Lung (tissue), 12 donors: ENCODE results near the gene COQ3. TPM values are rescaled to one million over a fixed set of nuclear protein-coding genes. Genes with fewer than 3 reads are reported as not detected.

Experiments
- ATAC-seq: fragments of 200-7000 bp; cut with Tn5 transposase; one replicate; pipeline ENCODE4 v1.9.1; 2020; ENCODE audit warnings: moderate number of reproducible peaks; ENCODE audit not compliant: insufficient read depth, low FRiP score
- DNase-seq, 3 donors: peaks; one replicate each; pipeline ENCODE4 v3.0.0-alpha.2; 2013 to 2017
- H3K27ac ChIP-seq, 2 donors: one replicate each; pipeline ENCODE4 v1.5.1; 2013; ENCODE audit warnings: mild to moderate bottlenecking in 2 of 2, moderate library complexity in 2 of 2, control low read depth in 1 of 2, inconsistent platforms in 1 of 2, low read depth in 1 of 2, low read length in 1 of 2
- H3K27me3 ChIP-seq, 3 donors: one replicate each; pipeline ENCODE4 v1.5.1; 2013; ENCODE audit warnings: low read length in 2 of 3; ENCODE audit not compliant: control insufficient read depth in 3 of 3, insufficient read depth in 3 of 3
- H3K36me3 ChIP-seq, 4 donors: one replicate each; pipeline ENCODE4 v1.5.1; 2013; ENCODE audit warnings: low read length in 4 of 4, mild to moderate bottlenecking in 1 of 4, moderate library complexity in 1 of 4; ENCODE audit not compliant: control insufficient read depth in 4 of 4, insufficient read depth in 4 of 4
- H3K4me1 ChIP-seq, 5 donors: one replicate each; pipeline ENCODE4 v1.5.1; 2013; ENCODE audit warnings: low read length in 5 of 5, mild to moderate bottlenecking in 2 of 5, moderate library complexity in 1 of 5; ENCODE audit not compliant: control insufficient read depth in 5 of 5, insufficient read depth in 5 of 5
- H3K4me3 ChIP-seq: one replicate; pipeline ENCODE4 v1.5.1; 2013; ENCODE audit warnings: mild to moderate bottlenecking, control low read depth, moderate library complexity
- H3K9ac ChIP-seq, 2 donors: one replicate each; pipeline ENCODE4 v1.5.1; 2013; ENCODE audit warnings: low read length in 2 of 2, control low read depth in 1 of 2; ENCODE audit not compliant: insufficient read depth in 1 of 2
- H3K9me3 ChIP-seq, 4 donors: one replicate each; pipeline ENCODE4 v1.5.1; 2013; ENCODE audit warnings: low read length in 3 of 4, mild to moderate bottlenecking in 1 of 4, moderate library complexity in 1 of 4; ENCODE audit not compliant: control insufficient read depth in 4 of 4, insufficient read depth in 3 of 4
- WGBS, 2 donors: extraction: QIAGEN DNeasy Blood & Tissue Kit; methylation state at CpG; one replicate each; pipeline ENCODE4 v1.1.7; 2013; 5-methylcytosine and 5-hydroxymethylcytosine counted together
- polyA plus RNA-seq, 2 donors: library from polyadenylated mRNA; stranded (reverse); fragments of 200-250 nt; gene quantifications; one replicate each; pipeline ENCODE4 v1.2.1, GENCODE V29; 2013
- total RNA-seq, 2 donors: library from RNA; depleted of rRNA in 1 of 2; stranded (reverse); fragments of >200 nt in 1 of 2; gene quantifications; one replicate each; pipeline ENCODE4 v1.2.1, GENCODE V29; 2014 to 2021
- TF ChIP-seq, protein P1 (sequence below): IDR thresholded peaks from 2 replicates; pipeline ENCODE4 v1.5.1; 2012; ENCODE audit warnings: mild to moderate bottlenecking; ENCODE audit errors: control extremely low read depth, extremely low read depth
- donor health status: control.
- donor health status: control.
- donor health status: Bipolar disorder and iron deficiency.
- donor health status: healthy.
- donor health status: DM: yes; HTN: yes; CAD: no.

COQ3 gene
- total and polyA plus RNA-seq, 4 donors, result 2.8 to 11.7 (median 5.9) TPM

DNA sequence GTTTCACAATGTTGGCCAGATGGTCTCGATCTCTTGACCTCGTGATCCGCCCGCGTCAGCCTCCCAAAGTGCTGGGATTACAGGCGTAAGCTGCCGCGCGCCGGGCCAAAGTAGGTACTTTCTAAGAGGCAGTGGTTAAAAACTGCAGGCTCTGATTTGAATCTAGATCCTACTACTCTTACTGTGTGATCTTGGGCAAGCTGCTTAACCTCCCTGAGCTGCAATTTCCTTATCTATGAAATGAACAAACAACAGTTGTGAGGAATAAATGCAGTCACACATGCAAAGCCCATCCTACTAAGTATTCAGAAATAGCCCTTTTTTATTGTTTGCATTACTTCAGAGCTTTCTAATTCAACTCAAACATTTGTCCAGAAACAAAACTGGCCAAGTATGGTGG lies 47.4 kb downstream of the COQ3 start:
- H3K9me3 ChIP-seq, result no peaks in the 10 kb centered on the region
- no peak overlapping the region for H3K4me3 ChIP-seq
- H3K27me3 ChIP-seq, result peaks cover 0 to 3% (median 0%) of the 10 kb centered on the region in 3 donors
- H3K36me3 ChIP-seq, result no peaks in the 10 kb centered on the region
- peaks cover 0 to 16% (median 0%) of the 10 kb centered on the region in 5 donors for H3K4me1 ChIP-seq
- DNase-seq (no peak), ATAC-seq (no peak)
- H3K27ac ChIP-seq, result no peak overlapping the region
- TF ChIP-seq, protein P1, sequence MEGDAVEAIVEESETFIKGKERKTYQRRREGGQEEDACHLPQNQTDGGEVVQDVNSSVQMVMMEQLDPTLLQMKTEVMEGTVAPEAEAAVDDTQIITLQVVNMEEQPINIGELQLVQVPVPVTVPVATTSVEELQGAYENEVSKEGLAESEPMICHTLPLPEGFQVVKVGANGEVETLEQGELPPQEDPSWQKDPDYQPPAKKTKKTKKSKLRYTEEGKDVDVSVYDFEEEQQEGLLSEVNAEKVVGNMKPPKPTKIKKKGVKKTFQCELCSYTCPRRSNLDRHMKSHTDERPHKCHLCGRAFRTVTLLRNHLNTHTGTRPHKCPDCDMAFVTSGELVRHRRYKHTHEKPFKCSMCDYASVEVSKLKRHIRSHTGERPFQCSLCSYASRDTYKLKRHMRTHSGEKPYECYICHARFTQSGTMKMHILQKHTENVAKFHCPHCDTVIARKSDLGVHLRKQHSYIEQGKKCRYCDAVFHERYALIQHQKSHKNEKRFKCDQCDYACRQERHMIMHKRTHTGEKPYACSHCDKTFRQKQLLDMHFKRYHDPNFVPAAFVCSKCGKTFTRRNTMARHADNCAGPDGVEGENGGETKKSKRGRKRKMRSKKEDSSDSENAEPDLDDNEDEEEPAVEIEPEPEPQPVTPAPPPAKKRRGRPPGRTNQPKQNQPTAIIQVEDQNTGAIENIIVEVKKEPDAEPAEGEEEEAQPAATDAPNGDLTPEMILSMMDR, result no peak
- H3K9ac ChIP-seq, result no peak overlapping the region
- 97 to 98% methylated on average over 10 of the region's 10 CpGs for WGBS, 2 donors

DNA sequence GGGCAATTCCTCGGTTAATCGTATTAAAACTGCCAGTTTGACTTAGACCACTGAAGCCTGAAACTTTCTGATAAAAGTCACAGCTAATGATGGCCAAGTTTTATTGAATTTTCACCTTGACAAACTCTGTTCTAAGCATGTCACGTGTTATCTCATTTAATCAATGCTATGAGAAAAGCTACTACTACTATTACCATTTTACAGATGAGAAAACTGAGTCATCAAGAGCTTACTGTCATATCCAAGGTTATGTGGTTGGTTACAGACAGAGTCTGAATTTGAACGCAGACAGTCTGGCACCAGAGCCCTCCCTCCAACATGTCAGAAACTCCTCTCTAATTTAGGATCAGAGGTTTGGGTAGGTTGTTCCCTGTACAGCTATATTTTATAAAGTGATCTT lies 48.8 kb downstream of the COQ3 start:
- DNase-seq (no peak), ATAC-seq (no peak)
- H3K4me3 ChIP-seq, result no peak overlapping the region
- WGBS, 2 donors, result 92% methylated on average over 4 of the region's 4 CpGs
- no peak overlapping the region for H3K9ac ChIP-seq
- no peaks in the 10 kb centered on the region for H3K9me3 ChIP-seq
- no peak overlapping the region for H3K27ac ChIP-seq
- TF ChIP-seq, protein P1, result no peak
- H3K4me1 ChIP-seq, result peaks cover 0 to 13% (median 0%) of the 10 kb centered on the region in 5 donors
- H3K27me3 ChIP-seq, result peaks cover 0 to 3% (median 0%) of the 10 kb centered on the region in 3 donors
- no peaks in the 10 kb centered on the region for H3K36me3 ChIP-seq

DNA sequence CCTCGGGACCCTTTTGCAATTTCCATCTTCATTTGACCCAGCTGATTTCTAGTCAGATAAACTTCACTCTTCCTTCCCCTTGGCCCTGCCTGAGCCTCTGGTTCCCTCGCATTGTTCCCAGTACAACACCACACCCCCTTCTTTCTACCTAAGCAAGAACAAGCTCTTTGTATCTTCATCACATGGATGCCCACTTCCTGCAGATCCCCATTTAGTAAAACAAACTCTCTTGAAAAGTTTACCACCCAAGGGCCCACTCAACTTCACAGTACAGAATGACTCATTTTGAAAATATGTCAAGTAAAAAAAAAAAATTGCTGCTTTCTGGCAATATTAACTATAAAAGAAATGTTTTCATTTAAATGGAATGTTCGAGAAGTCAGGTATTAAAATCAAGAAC lies 49.7 kb downstream of the COQ3 start:
- H3K9ac ChIP-seq, result no peak overlapping the region
- H3K4me1 ChIP-seq, result peaks cover 0 to 8% (median 0%) of the 10 kb centered on the region in 5 donors
- no peak overlapping the region for H3K4me3 ChIP-seq
- H3K9me3 ChIP-seq, result no peaks in the 10 kb centered on the region
- H3K27ac ChIP-seq, result no peak overlapping the region
- DNase-seq (peak in 2 of 3 donors; percentile 7 to 48), ATAC-seq (peak; percentile 50)
- peaks cover 0 to 3% (median 0%) of the 10 kb centered on the region in 3 donors for H3K27me3 ChIP-seq
- H3K36me3 ChIP-seq, result no peaks in the 10 kb centered on the region
- 11 to 34% methylated on average over 3 of the region's 3 CpGs for WGBS, 2 donors
- TF ChIP-seq, protein P1, result no peak

DNA sequence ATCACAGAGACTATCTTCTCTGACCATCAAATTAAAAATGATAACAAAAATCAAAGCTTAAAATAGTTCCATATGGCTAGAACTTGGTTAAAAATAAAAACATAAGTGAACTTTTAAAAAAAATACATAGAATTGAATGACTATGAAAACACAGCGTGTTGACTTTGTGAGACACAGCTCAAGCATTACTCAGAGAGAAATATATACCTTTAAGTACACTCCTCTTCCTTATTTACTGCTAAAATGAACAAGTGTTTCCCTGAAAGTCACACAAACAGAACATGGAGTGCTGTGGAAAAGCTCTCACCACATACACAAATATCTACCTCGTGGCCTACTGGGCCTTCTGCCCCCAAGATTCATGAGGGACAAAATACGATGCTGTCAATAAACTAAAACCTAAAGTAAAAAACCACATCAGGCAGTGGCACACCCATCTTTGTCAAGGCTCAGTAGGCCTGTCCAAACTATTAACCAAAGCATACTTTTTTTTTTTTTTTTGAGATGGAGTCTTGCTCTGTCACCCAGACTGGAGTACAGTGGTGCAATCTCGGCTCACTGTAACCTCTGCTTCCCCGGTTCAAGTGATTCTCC lies 52.0 kb downstream of the COQ3 start:
- Histone ChIP-seq H3K27ac (no peak overlapping the region), H3K36me3 (no peaks in the 10 kb centered on the region), H3K9me3 (peaks cover 0 to 1% (median 0%) of the 10 kb centered on the region in 4 donors), H3K27me3 (no peaks in the 10 kb centered on the region), H3K9ac (no peak overlapping the region), H3K4me1 (no peaks in the 10 kb centered on the region), H3K4me3 (no peak overlapping the region)
- ATAC-seq, result no peak
- TF ChIP-seq, protein P1, result no peak
- DNase-seq, result no peak
- WGBS, 2 donors, result 80 to 92% methylated on average over 5 of the region's 5 CpGs
